AG04450 (cell line): ENCODE data around the gene PFKP. TPM values are rescaled to one million over a fixed set of nuclear protein-coding genes. Genes with fewer than 3 reads are reported as not detected.

ENCODE experiments used
- CTCF ChIA-PET: fragments of 300-600, 350-600 bp; formaldehyde crosslinking; extraction: SDS; loops from one replicate; lab custom pipeline; 2022; ENCODE audit warnings: antibody characterized with exemption, inconsistent platforms; lab: Charles Lee
- POLR2A ChIA-PET: fragments of 350-600 bp; formaldehyde crosslinking; extraction: SDS; loops from one replicate; lab custom pipeline; 2021; ENCODE audit warnings: antibody characterized with exemption, inconsistent platforms; lab: Yijun Ruan, JAX
- DNase-seq: peaks from one replicate; pipeline ENCODE4 v3.0.0-alpha.2; 2011; ENCODE audit warnings: low read depth, low spot score
- H3K27ac ChIP-seq: one replicate; pipeline ENCODE4 v1.5.1; 2012; ENCODE audit warnings: low read depth, low read length, control low read depth
- H3K27me3 ChIP-seq: one replicate; pipeline ENCODE4 v1.6.0; 2012; ENCODE audit warnings: low read length; ENCODE audit not compliant: control insufficient read depth, insufficient read depth
- H3K4me3 ChIP-seq: 2 replicates; pipeline ENCODE4 v1.5.1; 2011; ENCODE audit warnings: mild to moderate bottlenecking, low read depth, low read length, control low read depth
- H3K9me3 ChIP-seq: 2 replicates; pipeline ENCODE4 v1.5.1; 2012; ENCODE audit warnings: low read length; ENCODE audit not compliant: control insufficient read depth, insufficient read depth
- polyA plus RNA-seq: library from polyadenylated mRNA; depleted of rRNA; stranded (reverse); fragments of >200 nt; gene quantifications from 2 replicates; pipeline ENCODE4 v1.2.3, GENCODE V29; 2011
- TF ChIP-seq, protein P1 (sequence below): IDR thresholded peaks from 2 replicates; pipeline ENCODE4 v1.5.1; 2011; ENCODE audit warnings: low read depth, low read length, control low read depth, inconsistent platforms

The PFKP gene
- polyA plus RNA-seq, 1 experiment, result 122 TPM

DNA sequence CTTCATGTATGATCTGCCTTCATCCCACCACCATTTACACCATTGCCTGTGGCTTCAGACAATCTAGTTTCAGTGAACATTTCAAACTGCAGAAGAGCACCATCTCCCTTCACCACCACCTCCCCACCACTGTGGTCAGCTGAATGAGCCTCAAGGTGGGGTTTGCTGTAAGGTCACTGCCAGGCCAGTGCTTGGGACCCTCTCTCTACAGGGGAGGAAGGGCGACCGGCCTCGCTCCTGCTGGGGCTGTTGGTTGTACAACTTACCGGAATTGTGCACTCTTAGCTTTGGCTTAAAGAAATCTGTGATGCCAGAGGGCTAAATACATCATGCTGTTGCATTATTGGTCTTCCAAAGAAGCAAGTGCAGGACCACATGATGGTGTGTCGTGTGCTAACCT, 26.6 kb downstream of the PFKP start:
- no peaks in the 10 kb centered on the region for H3K27me3 ChIP-seq
- ChIA-PET POLR2A (interaction anchor here (0.7 to 2.4 kb wide), 3 partner anchors 14 to 48 kb away, joined by 8 to 17 read pairs (median 9); no protein-coding TSS in a partner anchor), CTCF (interaction anchor here (1.2 to 2.6 kb wide), 2 partner anchors 50 to 51 kb away, joined by 6 to 20 read pairs; no protein-coding TSS in a partner anchor)
- no peak overlapping the region for H3K4me3 ChIP-seq
- no peak for DNase-seq
- TF ChIP-seq, protein P1, sequence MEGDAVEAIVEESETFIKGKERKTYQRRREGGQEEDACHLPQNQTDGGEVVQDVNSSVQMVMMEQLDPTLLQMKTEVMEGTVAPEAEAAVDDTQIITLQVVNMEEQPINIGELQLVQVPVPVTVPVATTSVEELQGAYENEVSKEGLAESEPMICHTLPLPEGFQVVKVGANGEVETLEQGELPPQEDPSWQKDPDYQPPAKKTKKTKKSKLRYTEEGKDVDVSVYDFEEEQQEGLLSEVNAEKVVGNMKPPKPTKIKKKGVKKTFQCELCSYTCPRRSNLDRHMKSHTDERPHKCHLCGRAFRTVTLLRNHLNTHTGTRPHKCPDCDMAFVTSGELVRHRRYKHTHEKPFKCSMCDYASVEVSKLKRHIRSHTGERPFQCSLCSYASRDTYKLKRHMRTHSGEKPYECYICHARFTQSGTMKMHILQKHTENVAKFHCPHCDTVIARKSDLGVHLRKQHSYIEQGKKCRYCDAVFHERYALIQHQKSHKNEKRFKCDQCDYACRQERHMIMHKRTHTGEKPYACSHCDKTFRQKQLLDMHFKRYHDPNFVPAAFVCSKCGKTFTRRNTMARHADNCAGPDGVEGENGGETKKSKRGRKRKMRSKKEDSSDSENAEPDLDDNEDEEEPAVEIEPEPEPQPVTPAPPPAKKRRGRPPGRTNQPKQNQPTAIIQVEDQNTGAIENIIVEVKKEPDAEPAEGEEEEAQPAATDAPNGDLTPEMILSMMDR, result no peak
- no peaks in the 10 kb centered on the region; the same call in 1 of the 2 replicates for H3K9me3 ChIP-seq
- H3K27ac ChIP-seq, result peak overlapping the region; percentile 93

DNA sequence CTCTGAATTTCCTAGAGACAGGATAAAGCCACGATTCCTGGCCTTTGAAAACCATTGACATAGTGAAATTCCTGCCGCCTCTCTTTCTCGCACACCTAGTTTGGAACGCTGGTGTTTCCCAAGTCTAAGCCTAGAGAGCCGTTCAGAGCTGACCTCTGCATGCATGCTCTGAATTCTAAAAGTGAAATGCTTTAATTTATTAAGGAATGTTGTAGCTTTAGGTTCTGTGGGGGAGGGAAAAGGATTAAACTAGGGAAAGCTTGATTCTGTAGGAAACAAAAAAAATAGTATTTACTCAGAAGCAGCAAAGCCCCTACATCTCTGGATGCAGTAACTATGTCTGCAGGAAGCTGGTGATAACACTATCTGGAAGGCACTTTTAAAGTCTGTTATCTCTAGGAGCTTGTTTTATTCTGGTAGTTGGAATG, 27.3 kb downstream of the PFKP start:
- ChIA-PET POLR2A (interaction anchor here (0.6 to 2.4 kb wide), 5 partner anchors 13 to 49 kb away, joined by 3 to 33 read pairs (median 12); no protein-coding TSS in a partner anchor), CTCF (interaction anchor here (1.2 kb wide), 1 partner anchor 51 kb away, joined by 6 read pairs; no protein-coding TSS in a partner anchor)
- Histone ChIP-seq H3K27me3 (no peaks in the 10 kb centered on the region), H3K27ac (peak overlapping the region; percentile 93), H3K4me3 (no peak overlapping the region), H3K9me3 (no peaks in the 10 kb centered on the region)
- TF ChIP-seq, protein P1, result no peak
- DNase-seq, result no peak

DNA sequence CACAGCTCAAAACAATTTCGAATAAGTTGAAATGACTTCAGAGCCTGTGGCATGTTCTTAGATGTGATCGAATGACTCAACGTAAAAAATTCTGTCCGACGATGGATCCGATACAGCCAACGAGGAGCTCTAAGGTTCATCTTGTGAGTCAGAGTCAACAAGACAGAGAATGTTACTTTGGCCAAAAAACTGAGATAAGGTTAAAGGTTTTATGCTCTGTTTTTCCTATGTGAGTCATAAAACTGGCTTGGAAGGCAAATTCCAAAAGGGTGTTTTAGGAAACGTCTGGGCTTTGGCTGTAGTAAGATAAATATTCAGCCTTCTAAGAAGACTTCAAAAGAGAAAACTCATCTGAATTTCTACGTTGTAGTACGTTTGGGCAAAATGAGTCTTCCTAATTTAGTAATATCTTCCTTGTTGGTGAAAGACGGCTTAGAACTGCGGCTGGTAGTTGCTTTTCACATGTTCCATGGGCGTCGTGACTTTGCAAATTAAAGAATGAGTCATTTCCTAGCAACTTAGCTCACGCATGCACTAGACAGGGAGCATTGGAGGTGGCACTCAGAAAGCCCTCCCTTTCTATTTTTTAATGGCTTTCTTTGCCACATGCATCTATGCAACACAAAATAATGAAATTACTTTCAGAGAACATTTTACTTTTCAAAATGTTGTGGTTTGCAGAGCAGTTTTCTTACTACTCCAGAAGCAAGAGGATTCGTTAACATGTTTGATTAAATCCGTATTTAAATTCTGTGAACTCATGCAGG, 28.2 kb downstream of the PFKP start:
- Histone ChIP-seq H3K27me3 (no peaks in the 10 kb centered on the region), H3K9me3 (no peaks in the 10 kb centered on the region), H3K27ac (peak overlapping the region; percentile 96), H3K4me3 (peak overlapping the region; percentile 41)
- peak; percentile 96 for DNase-seq
- TF ChIP-seq, protein P1, result no peak
- POLR2A ChIA-PET, result interaction anchor here (0.6 to 2.4 kb wide), 7 partner anchors 12 to 77 kb away, joined by 3 to 33 read pairs (median 8); partner anchors contain the start of gene PITRM1
- CTCF ChIA-PET, result interaction anchor here (1.2 kb wide), 1 partner anchor 52 kb away, joined by 6 read pairs; no protein-coding TSS in a partner anchor

DNA sequence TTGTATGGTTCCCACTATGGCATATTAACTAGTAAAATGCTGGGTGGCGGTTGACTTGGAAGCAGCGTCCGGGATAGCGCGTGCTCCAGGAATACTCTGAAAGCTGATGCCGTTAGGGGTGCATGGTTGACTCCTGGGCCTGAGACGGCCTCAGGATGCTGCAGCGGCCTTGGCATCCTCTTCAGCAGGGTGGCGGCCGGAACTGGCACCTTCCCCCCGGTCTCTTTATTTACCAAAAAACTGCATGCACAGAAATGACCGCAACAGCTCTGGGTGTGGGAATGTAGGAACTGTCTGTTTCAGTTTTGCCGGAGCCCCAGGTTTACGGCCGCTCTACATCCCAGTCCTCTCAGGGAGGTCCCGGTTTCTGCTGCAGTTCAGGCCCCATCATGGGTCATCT, 28.8 kb downstream of the PFKP start:
- CTCF ChIA-PET, result no interaction called here
- H3K4me3 ChIP-seq, result peak overlapping the region; percentile 37
- peaks cover 4% of the 10 kb centered on the region; the same call in 1 of the 2 replicates for H3K9me3 ChIP-seq
- TF ChIP-seq, protein P1, result no peak
- DNase-seq, result no peak
- H3K27me3 ChIP-seq, result no peaks in the 10 kb centered on the region
- peak overlapping the region; percentile 96 for H3K27ac ChIP-seq
- POLR2A ChIA-PET, result interaction anchor here (0.7 to 2.4 kb wide), 4 partner anchors 11 to 77 kb away, joined by 3 to 33 read pairs (median 12); partner anchors contain the start of gene PITRM1
